ENCODE measurements around the gene ABCC5.

Gene ABCC5

DNA sequence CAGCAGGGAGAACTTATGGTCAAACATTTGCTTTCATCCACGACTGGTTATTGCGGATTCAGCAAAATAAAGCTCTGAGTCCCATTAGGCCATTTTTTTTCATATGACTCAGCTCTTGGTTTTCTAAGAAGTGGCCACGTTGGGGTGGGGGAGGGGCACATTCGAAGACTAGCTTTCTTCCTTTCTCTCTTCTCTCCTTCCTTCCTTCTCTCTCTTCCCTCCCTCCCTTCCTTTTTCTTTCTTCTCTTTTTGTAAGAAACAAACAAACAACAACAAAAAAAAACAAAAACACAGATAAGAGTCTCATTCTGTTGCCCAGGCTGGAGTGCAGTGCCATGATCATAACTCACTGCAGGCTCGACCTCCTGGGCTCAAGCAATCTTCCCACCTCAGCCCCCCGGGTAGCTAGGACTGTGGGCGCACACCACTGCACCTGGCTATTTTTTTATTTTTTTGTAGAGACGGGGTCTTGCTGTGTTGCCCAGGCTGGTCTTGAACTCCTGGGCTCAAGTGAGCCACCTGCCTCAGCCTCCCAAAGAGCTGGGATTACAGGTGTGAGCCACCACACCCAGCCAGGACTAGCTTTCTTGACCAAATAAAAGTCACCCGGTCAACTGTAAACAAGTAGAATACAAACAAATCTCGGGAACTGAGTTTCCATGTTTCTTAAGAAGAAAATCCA lies 41.6 kb downstream of the ABCC5 start:
- DNase-seq (ENCODE audit: low spot score) = no peak

GRCh38 chr3:183968666-183969245 lies 48.9 kb downstream of the ABCC5 start:
- DNase-seq (ENCODE audit: low spot score) = no peak

DNA sequence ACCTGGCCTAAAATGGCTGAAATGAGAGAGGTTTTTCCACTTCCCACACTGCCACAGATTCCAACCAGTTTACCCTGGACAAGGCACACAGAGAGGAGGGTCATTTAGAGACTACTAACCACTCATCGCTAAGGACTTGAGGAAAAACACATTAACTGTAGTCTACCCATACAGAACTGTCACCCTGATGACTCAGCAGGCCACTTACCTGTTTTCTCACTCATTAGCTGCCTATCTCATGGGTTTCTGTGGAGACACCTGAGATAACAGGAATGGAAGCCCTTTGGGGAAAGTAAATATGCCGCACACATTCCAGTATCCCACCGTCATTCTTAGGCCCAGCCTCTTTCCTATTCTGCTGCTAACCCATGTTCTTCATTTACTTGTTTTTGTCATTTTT lies 50.0 kb downstream of the ABCC5 start:
- DNase-seq (ENCODE audit: low spot score) = no peak

DNA sequence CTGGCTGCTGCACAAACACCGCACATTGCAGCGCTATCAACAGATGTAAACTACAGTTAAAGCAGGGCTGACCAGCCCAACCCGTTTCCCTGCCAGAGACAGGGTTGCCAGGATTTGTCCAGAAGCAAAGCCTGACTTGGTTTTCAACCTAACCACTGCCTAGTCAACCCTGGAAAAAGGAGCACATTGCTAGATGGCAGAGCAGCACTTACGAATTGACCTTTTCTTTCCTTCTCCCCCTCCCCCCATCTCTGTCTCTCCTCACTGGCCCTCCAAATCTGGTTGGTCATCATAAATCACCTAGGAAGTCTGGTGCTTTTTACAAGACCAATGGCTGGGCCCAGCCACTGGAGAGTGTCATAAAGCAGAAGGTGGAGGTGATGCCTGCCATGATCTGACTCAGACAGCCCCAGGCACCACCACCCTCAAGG lies 51.3 kb downstream of the ABCC5 start:
- no peak for DNase-seq (ENCODE audit: low spot score)

DNA sequence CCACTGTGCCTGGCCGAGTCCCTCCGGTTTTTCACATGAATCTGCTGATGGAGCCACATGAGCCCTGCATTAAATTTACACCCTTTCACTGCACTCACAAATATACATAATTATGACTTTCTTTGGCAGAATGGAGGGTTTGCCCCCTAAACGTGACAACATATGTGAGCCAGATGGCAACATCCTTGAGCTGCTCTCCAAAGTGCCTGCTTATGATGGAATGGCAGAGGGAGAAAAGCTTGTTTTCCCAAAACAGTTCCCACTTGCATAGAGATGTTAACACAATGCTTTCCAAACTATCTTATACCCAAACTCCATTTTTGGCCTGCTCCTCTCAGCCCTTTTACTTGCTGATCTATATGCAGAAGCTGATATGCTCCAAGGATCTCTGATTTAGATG lies 54.9 kb downstream of the ABCC5 start:
- DNase-seq (ENCODE audit: low spot score) = no peak

- DNase-seq (ENCODE audit: low spot score) = no peak
These were observed 58.5 kb downstream of the ABCC5 start for GRCh38 chr3:183959214-183959613.

DNA sequence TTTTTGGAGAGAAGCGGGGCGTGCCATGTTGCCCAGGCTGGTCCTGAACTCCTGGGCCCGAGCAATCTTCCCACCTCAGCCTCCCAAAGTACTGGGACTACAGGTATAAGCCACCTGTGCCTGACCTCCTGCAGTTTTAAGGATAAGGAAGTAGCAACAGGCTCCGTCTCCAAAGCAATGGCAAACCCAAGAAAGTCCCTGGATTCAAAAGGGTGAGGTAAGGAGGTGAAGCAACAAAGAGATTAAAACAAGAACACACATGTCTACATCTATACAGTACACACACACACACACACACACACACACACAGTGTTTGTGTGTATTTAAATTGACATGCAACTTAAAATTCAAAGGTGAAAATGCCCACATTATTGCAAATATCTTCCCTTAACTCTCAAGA lies 58.9 kb downstream of the ABCC5 start:
- no peak for DNase-seq (ENCODE audit: low spot score)

- no peak for DNase-seq (ENCODE audit: low spot score)
These were observed 59.5 kb downstream of the ABCC5 start for GRCh38 chr3:183958226-183958625.

DNA sequence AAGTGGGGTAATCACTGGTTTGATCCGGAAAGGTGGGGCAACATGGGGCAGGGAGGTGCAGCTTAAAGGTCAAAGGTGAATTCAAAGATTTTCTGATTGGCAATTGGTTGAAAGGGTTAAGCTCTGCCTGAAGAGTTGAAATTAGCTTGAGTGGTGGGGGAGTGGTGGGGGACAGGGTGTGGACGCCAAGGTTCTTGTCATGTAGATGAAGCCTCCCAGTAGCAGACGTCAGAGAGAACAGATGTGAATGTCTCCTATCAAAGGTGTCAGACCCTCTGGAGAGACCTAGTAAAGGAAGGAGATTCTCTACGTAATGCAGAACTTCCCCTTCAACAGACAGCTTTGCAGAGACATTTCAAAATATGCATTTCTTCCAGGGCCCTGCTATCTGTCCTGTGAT lies 62.8 kb downstream of the ABCC5 start:
- DNase-seq (ENCODE audit: low spot score) = no peak

GRCh38 chr3:183953471-183954070 lies 64.1 kb downstream of the ABCC5 start:
- no peak for DNase-seq (ENCODE audit: low spot score)

- no peak for DNase-seq (ENCODE audit: low spot score)
These were observed 66.2 kb downstream of the ABCC5 start for GRCh38 chr3:183951459-183951858.

GRCh38 chr3:183949690-183950089 lies 68.0 kb downstream of the ABCC5 start:
- no peak for DNase-seq (ENCODE audit: low spot score)

- DNase-seq (ENCODE audit: low spot score) = no peak
These were observed 71.6 kb downstream of the ABCC5 start for GRCh38 chr3:183946037-183946436.

DNA sequence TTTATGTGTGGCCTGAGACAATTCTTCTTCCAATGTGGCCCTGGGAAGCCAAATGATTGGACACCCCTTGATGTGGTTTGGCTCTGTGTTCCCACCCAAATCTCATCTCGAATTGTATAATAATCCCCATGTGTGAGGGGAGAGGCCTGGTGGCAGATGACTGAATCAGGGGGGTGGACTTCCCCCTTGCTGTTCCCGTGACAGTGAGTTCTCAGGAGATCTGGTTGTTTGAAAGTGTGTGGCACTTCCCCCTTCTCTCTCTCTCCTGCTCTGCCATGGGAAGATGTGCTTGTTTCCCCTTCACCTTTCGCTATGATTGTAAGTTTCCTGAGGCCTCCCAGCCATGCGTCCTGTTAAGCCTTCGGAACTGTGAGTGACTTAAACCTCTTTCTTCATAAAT lies 72.9 kb downstream of the ABCC5 start:
- no peak for DNase-seq (ENCODE audit: low spot score)

DNA sequence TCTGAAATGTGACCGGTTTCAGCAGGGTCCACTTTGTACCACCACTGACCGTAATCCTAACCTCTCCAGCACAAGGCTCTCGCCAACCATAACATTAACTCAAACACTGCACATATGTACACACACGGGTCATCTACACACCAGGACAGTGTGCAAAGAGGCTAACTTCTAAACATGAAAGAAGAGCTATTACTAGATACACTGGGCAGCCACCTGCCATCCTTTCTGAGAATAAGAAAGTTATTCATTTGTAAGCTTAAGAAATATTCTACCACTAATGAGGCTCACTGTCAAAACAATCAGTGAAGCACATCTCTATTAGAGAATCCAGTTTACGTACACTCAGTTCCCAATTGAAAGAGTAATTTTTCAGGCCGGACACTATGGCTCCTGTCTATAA lies 73.9 kb downstream of the ABCC5 start:
- no peak for DNase-seq (ENCODE audit: low spot score)

DNA sequence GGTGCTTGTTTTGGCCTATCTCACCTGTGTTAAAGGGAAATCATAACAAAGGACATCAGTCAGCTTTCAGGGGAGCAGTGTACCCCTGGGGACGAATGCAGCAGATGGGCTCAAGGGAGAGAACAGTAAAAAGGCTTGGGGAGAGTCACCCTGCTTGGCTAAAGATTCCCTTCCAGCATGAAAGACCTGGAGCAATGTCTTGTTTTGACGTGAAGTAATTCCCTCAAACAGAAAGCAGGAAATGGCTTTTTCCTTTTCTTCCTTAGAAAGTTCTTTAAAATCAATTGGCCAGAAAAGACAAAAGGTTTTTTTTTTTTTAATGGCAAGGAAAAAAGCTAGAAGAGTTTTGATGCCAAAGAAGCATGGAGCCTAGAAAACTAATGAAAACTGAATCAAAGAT lies 76.5 kb downstream of the ABCC5 start:
- DNase-seq (ENCODE audit: low spot score) = no peak

GRCh38 chr3:183937601-183938286 lies 79.9 kb downstream of the ABCC5 start:
- DNase-seq (ENCODE audit: low spot score) = no peak

DNA sequence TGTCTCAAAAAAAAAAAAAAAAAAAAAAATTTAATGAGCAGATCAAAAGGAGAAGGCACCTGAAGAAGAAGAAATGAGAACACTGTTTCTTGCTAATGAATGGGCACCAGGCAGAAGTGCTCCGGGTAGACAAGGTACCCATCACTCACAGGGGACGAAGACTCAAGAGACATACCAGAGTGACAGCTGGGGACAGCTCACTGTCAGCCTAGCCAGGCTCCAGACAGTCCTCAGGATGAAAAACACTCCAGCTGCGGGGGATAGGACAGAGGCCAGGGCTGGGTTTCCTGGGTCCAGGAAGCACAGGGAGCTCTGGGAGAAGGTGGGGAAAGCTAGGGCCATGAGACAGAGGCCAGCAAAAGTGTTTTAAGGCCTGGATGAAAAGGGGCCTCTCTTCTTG lies 84.5 kb downstream of the ABCC5 start:
- DNase-seq (ENCODE audit: low spot score) = no peak

GRCh38 chr3:183931881-183932280 lies 85.8 kb downstream of the ABCC5 start:
- DNase-seq (ENCODE audit: low spot score) = no peak

DNA sequence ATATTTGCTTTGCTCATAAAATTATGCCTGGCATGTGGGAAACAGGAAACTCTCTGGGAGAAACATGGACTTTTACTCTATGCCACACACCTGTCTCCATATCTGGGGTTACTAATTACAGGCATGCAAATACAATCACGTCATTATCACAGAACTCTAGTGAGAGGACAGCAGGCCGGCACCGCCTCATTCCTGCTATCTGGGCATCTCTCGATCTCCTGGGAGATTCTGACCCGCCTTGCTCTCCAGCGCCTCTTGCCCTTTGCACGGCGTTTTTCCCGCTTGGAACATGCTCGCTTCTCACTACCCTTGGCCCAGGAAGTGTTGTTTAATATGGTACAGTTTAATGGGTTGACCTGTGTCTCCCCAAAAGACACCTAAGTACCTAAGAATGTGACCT lies 87.6 kb downstream of the ABCC5 start:
- no peak for DNase-seq (ENCODE audit: low spot score)

- no peak for DNase-seq (ENCODE audit: low spot score)
These were observed 90.6 kb downstream of the ABCC5 start for GRCh38 chr3:183927059-183927458.

GRCh38 chr3:183924956-183925355 lies 92.7 kb downstream of the ABCC5 start:
- DNase-seq (ENCODE audit: low spot score) = no peak

- DNase-seq (ENCODE audit: low spot score) = no peak
These were observed 93.1 kb downstream of the ABCC5 start for GRCh38 chr3:183924543-183924942.
